Suprapubic skin (tissue), 4 donors: ENCODE data around the gene TYW3.
"Not testable (repeated sequence)": the region's sequence is repeated elsewhere in the genome, so short reads cannot be mapped to it uniquely, and the experiment has no call there.

ENCODE experiments used
- POLR2A ChIP-seq, 2 donors: fragments of 450-650 bp; IDR thresholded peaks; one replicate each; pipeline ENCODE4 v1.6.1; 2017; ENCODE audit warnings: antibody characterized with exemption in 2 of 2, mild to moderate bottlenecking in 2 of 2, moderate library complexity in 2 of 2
- POLR2AphosphoS5 ChIP-seq, 3 donors: sonication (generic); formaldehyde crosslinking; IDR thresholded peaks; one replicate each; pipeline ENCODE4 v1.6.1; 2017; ENCODE audit warnings: antibody characterized with exemption in 3 of 3

DNA sequence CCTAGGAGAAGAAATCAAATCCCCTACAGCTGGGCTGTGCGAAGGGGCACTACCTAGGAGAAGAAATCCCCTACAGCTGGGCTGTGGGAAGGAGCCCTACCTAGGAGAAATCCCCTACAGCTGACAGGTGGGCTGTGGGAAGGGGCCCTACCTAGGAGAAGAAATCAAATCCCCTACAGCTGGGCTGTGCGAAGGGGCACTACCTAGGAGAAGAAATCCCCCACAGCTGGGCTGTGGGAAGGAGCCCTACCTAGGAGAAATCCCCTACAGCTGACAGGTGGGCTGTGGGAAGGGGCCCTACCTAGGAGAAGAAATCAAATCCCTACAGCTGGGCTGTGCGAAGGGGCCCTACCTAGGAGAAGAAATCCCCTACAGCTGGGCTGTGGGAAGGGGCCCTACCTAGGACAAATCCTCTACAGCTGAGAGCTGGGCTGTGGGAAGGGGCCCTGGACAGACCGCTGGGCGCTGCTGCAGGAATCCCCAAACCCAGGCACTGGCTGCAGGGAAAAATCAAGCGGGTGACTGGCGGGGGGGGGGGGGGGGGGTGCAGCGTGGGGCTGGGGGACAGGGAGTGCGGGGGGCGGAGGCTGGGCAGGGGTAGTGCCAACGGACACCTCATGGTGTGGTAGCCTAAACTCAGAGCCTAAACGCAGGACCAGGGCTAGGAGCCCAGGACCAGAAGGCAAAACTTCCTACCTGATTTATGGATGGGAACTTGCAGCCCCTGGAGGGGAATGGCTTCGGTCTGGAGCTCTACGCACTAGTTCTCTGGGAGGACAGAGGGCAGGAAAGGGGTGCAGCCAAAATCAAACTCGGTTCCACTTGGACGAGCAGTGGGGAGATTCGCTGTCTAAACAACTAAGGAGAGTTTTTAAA lies 643 bp upstream of the TYW3 start:
- not testable (repeated sequence) for TF ChIP-seq POLR2A, POLR2AphosphoS5 (IDR thresholded peaks at IDR 0.05)
